ENCODE data around the gene B3GNT9. TPM values are rescaled to one million over a fixed set of nuclear protein-coding genes. Genes with fewer than 3 reads are reported as not detected.

The B3GNT9 gene
- total and polyA plus RNA-seq, 3 donors from 2014 or later, result 18.0 to 24.6 (median 18.6) TPM

DNA sequence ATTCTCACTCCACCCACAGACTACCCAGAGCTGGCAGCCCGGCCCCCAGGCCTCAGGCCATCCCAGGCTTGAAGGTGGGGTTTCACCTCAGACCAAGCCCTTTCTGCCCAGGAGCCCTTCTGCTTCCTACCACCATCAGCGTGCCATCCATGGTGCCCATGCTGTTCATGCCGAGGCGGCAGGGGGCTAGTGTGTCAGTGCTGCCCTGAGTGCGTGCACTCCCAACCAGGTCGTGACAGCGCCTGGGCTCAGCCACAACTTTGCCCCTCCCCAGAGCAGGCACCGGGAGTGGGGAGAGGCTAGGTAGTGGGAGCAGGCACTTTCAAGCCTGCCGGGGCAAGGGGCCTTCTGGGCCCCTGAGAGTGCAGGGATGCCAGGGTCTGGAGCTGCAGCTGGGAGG lies 8.5 kb downstream of the B3GNT9 start:
- TF ChIP-seq CTCF (IDR thresholded peaks at IDR 0.05) (no peak), POLR2A (IDR thresholded peaks at IDR 0.05) (no peak)
- no peak for DNase-seq
- no peak overlapping the region for H3K27ac ChIP-seq
- no peaks in the 10 kb centered on the region for H3K27me3 ChIP-seq
- 88 to 90% methylated on average over 2 to 8 of the region's 9 CpGs for WGBS, 2 donors
- no peaks in the 10 kb centered on the region for H3K9me3 ChIP-seq
- no peak overlapping the region for H3K4me3 ChIP-seq
- intact Hi-C loops (cut with DNase I; ENCODE audit: low total_unique reads), result no loop called here
- no peaks in the 10 kb centered on the region for H3K4me1 ChIP-seq
- H3K36me3 ChIP-seq (ENCODE audit: low read depth, missing control alignments), result peaks cover 3% of the 10 kb centered on the region

DNA sequence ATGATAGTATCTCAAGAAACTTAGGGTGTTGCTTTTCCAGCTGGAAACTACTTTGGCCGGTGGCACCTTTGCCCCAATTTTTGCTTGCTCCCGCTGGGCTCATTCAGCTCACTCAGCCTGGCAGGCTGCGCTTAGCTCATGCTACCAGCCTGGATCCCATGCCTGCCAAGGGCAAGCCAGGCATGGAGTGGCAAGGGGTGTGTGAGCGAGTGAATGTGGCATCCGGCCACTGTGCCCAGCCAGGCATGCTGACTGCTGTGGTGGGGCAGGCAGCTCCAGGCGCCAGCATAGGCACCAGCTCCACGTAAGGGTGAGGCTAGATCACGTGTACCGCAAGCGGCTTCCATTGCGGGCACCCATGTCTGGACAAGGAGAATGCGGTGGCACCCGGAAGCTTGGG lies 9.4 kb downstream of the B3GNT9 start:
- Histone ChIP-seq H3K36me3 (ENCODE audit: low read depth, missing control alignments) (peaks cover 3% of the 10 kb centered on the region), H3K9me3 (no peaks in the 10 kb centered on the region), H3K27ac (no peak overlapping the region), H3K4me1 (no peaks in the 10 kb centered on the region), H3K4me3 (no peak overlapping the region), H3K27me3 (no peaks in the 10 kb centered on the region)
- DNase-seq, result no peak
- WGBS, 2 donors, result 90 to 98% methylated on average over 13 of the region's 13 CpGs
- TF ChIP-seq CTCF (IDR thresholded peaks at IDR 0.05) (no peak), POLR2A (IDR thresholded peaks at IDR 0.05) (no peak)
- intact Hi-C loops (cut with DNase I; ENCODE audit: low total_unique reads), result no loop called here

GRCh38 chr16:67137605-67138004 lies 13.2 kb downstream of the B3GNT9 start:
- Histone ChIP-seq H3K4me3 (no peak overlapping the region), H3K36me3 (ENCODE audit: low read depth, missing control alignments) (peaks cover 3% of the 10 kb centered on the region), H3K27ac (no peak overlapping the region), H3K9me3 (no peaks in the 10 kb centered on the region), H3K4me1 (no peaks in the 10 kb centered on the region), H3K27me3 (no peaks in the 10 kb centered on the region)
- no peak for DNase-seq
- TF ChIP-seq POLR2A (IDR thresholded peaks at IDR 0.05) (no peak), CTCF (IDR thresholded peaks at IDR 0.05) (no peak)
- intact Hi-C loops (cut with DNase I; ENCODE audit: low total_unique reads), result no loop called here
- WGBS, 2 donors, result 57 to 70% methylated on average over 3 of the region's 3 CpGs

GRCh38 chr16:67129422-67129821 lies 21.4 kb downstream of the B3GNT9 start:
- H3K36me3 ChIP-seq (ENCODE audit: low read depth, missing control alignments), result no peaks in the 10 kb centered on the region

More at GRCh38 chr16:67129422-67129821, 21.4 kb downstream of the B3GNT9 start:
- Histone ChIP-seq H3K9me3 (no peaks in the 10 kb centered on the region), H3K4me1 (no peaks in the 10 kb centered on the region), H3K4me3 (no peak overlapping the region), H3K27ac (no peak overlapping the region), H3K27me3 (no peaks in the 10 kb centered on the region)
- 79 to 87% methylated on average over 2 to 3 of the region's 3 CpGs for WGBS, 2 donors
- intact Hi-C loops (cut with DNase I; ENCODE audit: low total_unique reads), result no loop called here
- TF ChIP-seq CTCF (IDR thresholded peaks at IDR 0.05) (no peak), POLR2A (IDR thresholded peaks at IDR 0.05) (no peak)
- DNase-seq, result no peak

Data from testis (tissue), 3 donors.